DMS53 (cell line): ENCODE data around the gene SNX3.

Source experiments
- DNase-seq: peaks from one replicate; lab custom pipeline; 2025; lab: John Stamatoyannopoulos, UW

The SNX3 gene

DNA sequence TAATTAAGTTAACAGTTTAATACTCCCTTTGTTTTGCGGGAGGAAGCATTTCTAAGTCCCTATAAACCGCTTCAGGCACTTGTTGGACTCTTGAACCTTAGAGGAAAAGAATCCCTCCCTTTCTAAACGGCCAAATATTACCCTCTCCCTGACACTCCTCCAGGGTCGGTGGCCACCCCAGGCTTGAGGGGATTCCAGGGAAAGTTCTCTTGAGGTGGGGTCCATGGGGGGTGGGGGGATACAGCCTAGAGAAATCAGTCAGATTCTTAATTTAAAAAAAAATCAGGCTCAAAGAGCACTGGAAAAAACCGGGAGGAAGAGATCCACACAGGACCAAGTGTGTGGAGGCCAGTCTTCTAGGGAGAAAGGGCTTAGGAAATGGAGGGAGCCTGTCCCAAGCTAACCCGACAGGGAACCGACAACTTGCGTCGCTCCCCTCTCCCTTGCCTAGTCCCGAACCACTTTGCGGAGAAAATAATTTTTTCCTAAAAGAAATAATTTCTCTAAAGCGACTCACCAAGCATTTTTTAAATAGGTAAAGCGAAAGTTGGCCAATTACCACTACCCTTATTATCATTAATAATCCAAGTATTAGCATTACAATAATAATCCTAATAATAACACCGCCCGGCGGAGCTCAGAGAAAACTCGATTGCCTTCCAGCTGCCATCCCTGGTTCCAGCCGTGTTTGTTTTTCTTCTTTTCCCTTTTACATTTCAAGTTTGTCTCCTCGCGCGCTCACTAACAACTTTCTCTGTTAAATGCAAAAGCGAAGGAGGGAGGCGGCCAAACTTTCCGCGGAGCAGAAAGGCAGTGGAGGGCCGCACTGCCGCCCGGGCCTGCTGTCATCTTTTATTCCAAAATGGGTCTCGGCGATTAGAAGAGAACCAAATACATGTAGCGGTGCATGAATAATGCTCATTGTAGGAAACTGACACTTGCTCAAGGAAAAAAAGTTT lies 90.2 kb downstream of the SNX3 start:
- no peak for DNase-seq

DNA sequence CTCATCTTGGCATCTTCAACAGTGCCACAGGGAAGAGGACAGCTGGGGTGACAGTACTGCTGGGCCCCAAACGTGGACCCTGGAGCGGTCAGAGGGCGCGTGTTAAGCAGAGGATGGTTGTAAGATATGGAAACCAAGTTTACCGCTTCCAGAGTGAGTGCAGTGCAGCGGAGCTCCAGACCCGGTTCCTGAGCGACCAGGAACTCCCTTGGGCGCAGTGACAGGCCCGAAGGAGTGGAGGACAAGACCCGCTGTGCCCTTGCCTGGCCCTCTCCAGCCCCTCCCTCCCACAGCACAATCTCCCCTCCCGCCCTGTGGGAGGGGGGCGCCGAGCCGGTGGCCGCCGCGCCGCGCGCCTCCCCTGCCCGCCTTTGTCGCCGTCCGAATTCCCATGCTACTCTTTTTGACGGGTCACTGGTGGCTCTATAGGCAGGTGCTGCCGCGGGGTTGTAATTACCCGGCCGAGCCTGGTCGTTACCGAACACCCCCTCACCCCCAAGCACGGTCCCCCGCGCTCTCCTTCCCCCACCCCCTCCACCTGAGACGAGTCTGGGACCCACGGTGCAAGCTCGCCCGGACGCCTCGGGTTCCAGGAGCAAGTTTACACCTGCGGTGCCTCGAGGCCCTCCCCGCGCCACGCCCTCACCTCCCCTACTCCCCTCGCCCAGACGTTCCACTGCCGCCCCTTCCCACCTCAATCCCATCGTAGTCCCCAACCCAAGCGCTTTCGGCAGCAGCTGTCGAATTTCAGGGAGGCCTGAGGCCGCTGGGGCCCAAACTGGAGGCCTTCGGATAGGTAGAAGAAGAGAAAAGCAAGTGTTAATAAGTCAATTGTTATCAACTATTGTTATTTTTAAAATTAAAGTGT lies 91.1 kb downstream of the SNX3 start:
- DNase-seq, result peak; percentile 24

GRCh38 chr6:108168501-108169463 lies 92.1 kb downstream of the SNX3 start:
- DNase-seq, result peak; percentile 70

DNA sequence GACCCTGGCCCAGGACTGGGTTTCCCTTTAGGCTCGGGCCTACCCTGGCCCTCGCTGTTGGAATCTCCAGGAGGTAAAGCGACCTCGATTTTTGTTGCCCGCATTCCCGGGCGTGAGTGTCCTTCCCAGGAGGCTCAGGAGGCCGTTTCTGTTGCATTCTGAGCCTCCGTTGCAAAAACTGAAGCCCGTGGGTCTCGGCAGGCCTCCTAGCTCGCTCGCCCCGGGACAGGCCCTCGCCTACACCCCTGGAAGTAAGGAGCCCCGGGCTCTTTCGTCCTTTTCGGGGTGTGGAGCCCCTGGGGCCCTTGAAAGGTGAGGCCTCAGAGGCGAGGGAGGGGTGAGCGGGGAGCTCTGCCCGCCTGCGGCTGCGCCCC lies 92.8 kb downstream of the SNX3 start:
- peak; percentile 32 for DNase-seq

DNA sequence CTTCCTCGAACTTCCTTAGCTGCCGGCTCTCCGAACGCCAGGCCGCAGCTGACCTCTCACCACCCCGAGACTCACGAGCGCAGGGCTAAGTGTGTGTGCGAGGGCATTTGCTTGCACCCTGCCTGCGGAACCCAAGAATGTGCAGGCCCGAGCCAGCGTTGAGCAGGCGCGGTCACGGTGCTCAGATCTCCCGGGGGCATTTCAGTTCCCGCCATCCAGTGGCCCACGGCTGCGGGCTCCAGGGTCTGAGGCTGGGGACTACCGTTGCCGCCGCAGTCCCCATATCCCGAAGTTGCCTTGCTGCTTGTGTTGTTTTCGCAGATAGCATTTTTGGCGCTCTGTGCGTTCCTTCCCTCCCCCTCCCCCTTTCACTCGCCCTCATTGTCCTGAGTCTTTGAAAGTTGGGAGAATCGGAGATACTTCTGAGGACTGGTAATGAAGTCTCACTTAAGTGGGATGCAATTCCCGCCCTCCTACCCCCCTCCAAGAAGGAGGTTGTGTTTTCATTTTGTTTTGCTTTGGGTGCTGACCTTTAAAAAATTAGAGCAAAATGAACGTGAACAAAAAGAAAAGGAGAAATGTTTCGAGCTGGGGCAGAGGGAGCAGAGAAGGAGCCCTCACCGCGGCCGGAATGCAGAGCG lies 93.3 kb downstream of the SNX3 start:
- peak; percentile 47 for DNase-seq

DNA sequence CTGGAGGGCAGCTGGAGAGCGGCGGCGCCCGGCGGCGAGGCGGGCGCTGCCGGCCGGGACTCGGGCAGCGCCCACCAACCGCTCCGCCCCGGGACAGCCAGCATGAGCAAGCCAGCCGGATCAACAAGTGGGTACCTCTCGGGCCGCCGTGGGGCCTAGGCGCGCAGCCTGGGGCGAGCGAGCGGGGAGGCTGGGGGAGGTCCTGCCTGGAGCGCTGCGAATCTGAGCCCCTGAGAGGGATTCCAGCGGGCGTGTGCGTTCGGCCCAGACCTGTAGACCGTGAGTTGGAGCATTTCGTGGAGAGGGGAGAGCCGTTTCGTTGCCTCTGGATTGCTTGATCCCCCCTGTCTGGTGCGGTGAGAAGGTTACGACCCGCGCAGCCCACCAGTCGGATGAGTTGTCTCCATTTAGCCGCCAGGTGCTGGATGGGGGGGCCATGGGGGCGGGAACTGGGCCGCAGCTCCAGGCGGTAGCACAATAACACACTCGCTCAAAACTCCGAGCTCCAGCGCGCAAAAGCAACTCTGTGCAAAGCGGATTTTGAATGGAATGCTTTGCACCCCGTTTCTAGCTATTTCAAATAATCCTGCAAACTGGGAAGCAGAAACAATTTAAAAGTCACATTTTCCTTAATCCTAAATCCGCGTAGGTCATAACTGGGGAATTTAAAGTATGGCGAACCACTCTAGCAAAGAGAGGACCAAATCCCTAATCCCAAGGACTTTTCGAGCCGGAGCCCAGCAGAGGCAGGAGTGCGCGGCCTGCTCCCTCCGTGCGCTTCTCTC lies 94.0 kb downstream of the SNX3 start:
- peak; percentile 44 for DNase-seq

DNA sequence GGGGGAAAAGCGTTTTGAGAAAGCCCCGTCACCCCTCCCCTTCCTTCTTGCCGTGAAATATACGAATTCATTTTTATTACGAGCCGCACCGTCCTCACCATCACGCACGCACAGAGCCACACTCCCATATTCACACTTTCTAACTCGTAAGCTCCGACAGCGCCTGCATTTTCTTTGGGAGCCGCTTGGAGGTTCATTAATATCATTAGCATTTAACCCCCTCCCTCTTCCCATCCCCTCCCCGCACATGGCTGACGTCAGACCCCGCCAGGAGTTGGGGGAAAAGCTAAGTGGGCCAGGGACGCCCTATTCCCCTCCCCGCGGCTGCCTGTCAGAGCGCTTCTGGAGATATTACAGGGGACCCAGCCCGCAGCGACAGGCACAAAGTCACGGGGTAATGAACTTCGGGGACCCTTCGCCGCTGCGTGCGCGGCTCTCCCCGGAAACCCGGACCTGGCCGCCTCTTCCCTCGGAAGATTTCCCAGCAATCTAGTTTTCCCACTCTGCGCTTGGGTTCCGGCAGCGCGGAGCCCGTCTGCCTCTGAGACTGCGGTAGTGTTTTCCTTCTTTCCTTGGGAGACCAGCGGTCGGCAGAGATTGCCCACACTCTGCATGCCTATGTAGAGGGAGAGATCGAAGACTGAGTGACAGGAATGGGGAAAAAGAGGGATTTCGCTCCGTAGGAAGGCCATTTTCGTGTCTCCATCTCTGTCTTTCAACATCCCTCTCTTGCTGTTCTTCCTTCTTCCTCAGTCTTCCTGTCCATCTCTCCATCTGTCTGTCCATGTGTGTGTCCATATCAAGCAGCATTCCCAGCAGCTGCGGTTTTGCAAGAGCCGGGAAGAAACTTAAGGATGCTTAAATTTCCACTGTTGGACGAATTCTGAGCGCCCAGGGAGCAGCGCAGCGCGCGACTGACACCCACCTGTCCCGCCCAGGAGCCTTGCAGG lies 94.9 kb downstream of the SNX3 start, which contains the start of gene NR2E1:
TSS of gene NR2E1 (plus strand) at position 309 of the 950 bp plus-strand sequence. CDS start 744 bp downstream, outside the sequence.
- DNase-seq, result peak; percentile 48

DNA sequence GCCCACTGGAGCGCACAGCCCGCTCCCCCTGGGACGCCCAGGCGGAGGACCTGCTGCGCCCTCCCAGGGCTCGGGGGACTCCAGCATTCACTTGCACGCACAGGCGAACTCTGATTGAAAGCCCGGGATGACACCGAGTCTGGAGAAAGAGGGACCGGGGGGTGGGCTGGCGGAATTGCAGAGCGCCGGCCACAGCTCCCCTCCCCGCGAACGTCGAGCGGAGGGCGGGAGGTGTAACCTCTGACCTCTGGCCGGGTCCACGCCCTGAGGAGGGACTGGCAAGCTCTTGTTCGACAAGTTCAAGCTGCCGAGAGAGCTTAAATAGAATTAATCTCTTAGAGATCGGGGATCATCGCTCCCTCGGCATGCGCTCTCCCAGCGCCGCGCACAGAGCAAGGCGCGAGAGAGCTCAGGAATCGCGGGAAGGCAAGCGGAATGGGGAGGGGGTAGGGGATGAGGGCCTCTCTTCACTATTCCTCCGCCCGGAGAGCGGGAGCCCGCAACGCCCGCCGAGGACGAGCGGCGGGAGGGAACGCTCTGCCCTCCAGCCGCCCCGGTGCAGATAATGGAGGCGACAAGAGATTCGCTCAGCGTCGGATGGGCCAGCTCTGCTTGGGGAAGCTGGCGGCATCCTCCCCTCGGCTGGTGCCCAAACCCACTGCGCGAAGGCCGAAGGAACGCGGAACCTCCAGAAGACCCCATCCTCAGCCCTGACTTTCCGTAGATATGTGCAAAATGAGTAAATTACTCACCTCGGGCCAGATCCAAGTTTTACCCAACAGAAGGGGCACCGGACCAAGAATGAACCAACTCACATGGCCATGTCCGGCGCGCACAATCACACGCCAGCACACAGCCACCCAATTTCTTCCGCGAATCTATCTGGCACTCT lies 95.8 kb downstream of the SNX3 start:
- no peak for DNase-seq

DNA sequence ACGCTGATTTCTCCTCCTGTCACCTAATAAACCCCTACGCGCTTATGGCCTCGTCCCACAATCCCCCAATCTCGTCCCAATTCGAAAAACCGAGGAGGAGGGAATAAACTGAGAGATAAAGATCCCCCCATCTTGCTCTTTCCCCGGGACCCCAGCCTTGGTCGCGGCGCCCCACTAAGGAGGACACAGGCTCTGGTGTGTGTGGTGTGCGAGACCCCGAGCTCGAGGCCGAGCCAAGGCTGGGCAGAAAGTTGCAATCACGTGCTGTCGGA lies 96.4 kb downstream of the SNX3 start:
- no peak for DNase-seq

DNA sequence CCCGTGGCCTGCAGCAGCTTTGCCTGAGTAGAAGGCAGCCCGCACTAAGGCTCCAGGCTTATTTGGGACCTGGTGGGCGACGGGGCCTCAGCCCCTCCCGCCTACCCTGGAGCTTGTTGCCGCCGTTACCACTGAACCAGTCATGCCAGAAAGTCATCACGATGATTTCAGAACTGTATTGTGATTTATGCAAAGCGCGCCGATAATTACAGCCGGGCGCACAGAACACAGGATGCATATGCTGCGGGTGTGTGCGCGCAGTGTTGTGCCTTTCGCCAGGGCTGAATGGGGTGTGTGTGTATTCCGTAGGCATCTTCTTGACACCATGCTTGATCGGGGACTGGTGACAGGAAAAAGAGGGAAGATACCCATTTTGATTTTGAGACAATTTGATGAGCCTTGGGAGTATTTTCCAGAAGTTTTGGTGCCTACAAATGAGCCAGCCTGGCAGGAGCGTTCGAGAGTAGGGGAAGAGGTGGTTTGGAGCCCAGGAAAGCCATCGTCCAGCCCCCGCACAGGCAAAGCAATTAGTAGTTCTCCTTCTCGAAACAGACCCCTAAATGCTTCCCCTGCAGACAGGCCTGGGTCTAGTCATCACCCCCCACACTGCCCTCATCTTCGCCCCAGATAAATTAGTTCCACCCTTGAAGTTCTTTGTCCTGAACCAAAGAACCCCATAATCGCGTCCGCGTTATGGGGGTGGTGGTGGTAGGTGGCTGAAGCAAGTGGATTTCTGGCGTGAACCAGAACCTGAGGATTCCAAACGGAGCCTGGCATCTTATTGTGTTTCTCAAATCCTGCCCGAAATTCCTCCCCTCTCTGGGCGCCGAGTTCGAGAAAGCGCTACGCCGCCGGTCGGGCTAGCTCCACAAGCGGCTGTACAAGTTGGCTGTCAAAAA lies 96.9 kb downstream of the SNX3 start:
- no peak for DNase-seq

GRCh38 chr6:108163267-108163643 lies 97.6 kb downstream of the SNX3 start:
- peak; percentile 41 for DNase-seq

GRCh38 chr6:108161724-108162282 lies 99.0 kb downstream of the SNX3 start:
- no peak for DNase-seq
